ENCODE results near the gene TMEM50B.
A peak's percentile ranks its signal among the peaks of the same experiment; 100 is the strongest.
"Not testable (repeated sequence)": the region's sequence is repeated elsewhere in the genome, so short reads cannot be mapped to it uniquely, and the experiment has no call there.

Gene TMEM50B

GRCh38 chr21:33479679-33480480 lies at the start of gene TMEM50B:
TSS of gene TMEM50B (minus strand) at chr21:33479974. CDS start at chr21:33468885, 11,089 bp downstream.
- DNase-seq: peak; percentile 89 to 97 (median 93)

- DNase-seq: no peak
Measured at GRCh38 chr21:33522953-33523349, 43.2 kb upstream of the TMEM50B start.

- DNase-seq: no peak
Measured at GRCh38 chr21:33522297-33522952, 42.7 kb upstream of the TMEM50B start.

- no peak for DNase-seq
Measured at GRCh38 chr21:33518899-33519298, 39.1 kb upstream of the TMEM50B start.

- DNase-seq: no peak
Measured at GRCh38 chr21:33514229-33514628, 34.5 kb upstream of the TMEM50B start.

- DNase-seq: no peak
Measured at GRCh38 chr21:33512481-33512880, 32.7 kb upstream of the TMEM50B start.

GRCh38 chr21:33511639-33512038 lies 31.9 kb upstream of the TMEM50B start:
- DNase-seq: no peak

GRCh38 chr21:33510826-33511225 lies 31.1 kb upstream of the TMEM50B start:
- DNase-seq: no peak

- not testable (repeated sequence) for DNase-seq
Measured at GRCh38 chr21:33507003-33507402, 27.2 kb upstream of the TMEM50B start.

GRCh38 chr21:33505833-33506232 lies 26.1 kb upstream of the TMEM50B start:
- no peak for DNase-seq

GRCh38 chr21:33496345-33496744 lies 16.6 kb upstream of the TMEM50B start:
- no peak for DNase-seq

GRCh38 chr21:33495743-33496142 lies 16.0 kb upstream of the TMEM50B start:
- DNase-seq: no peak

GRCh38 chr21:33493756-33494155 lies 14.0 kb upstream of the TMEM50B start:
- DNase-seq: no peak

GRCh38 chr21:33492571-33492970 lies 12.8 kb upstream of the TMEM50B start:
- DNase-seq: no peak

- peak; percentile 75 to 91 (median 86) for DNase-seq
Measured at GRCh38 chr21:33491373-33492102, 11.8 kb upstream of the TMEM50B start, which contains the start of gene DNAJC28. TSS of gene DNAJC28 (minus strand) at chr21:33491716. CDS start at chr21:33489393, 2,323 bp downstream.

GRCh38 chr21:33490991-33491372 lies 11.2 kb upstream of the TMEM50B start:
- no peak for DNase-seq

GRCh38 chr21:33488936-33489335 lies 9.2 kb upstream of the TMEM50B start:
- no peak for DNase-seq

GRCh38 chr21:33487996-33488395 lies 8.2 kb upstream of the TMEM50B start:
- DNase-seq: no peak

- DNase-seq: no peak
Measured at GRCh38 chr21:33481314-33481943, 1.7 kb upstream of the TMEM50B start.

GRCh38 chr21:33480481-33481103 lies 818 bp upstream of the TMEM50B start:
- no peak for DNase-seq

GRCh38 chr21:33478935-33479678 lies 667 bp downstream of the TMEM50B start:
- DNase-seq: peak in 3 of 4 experiments; percentile 12 to 53 (median 37)

GRCh38 chr21:33478182-33478581 lies 1.6 kb downstream of the TMEM50B start:
- no peak for DNase-seq
